Natural killer cell treated with Interleukin-12 subunit alpha and Interleukin-12 subunit beta and Interleukin-15 and Interleukin-18, amount 100 ng/mL, for 72 hours (primary cell): ENCODE measurements around the gene LRRC8D. TPM values are rescaled to one million over a fixed set of nuclear protein-coding genes. Genes with fewer than 3 reads are reported as not detected.
"Not testable (repeated sequence)": the region's sequence is repeated elsewhere in the genome, so short reads cannot be mapped to it uniquely, and the experiment has no call there.

ENCODE experiments used
- ATAC-seq, 2 donors: fragments of 150-1000 bp; cut with Tn5 transposase in 1 of 2; sonication (Bioruptor Pico), chemical (Tn5 transposase) in 1 of 2; 2 replicates each; pipeline ENCODE4 v1.10.0; 2021
- DNase-seq: peaks from one replicate; pipeline ENCODE4 v3.0.0; 2022; ENCODE audit warnings: low spot score
- H3K27ac Mint-ChIP-seq, 2 donors: 1 replicate in 1 of 2; 2 replicates in 1 of 2; pipeline ENCODE4 v1.8.0; 2022; ENCODE audit warnings: mixed read lengths in 2 of 2, mild to moderate bottlenecking in 1 of 2, moderate library complexity in 1 of 2
- H3K27me3 Mint-ChIP-seq, 2 donors: 1 replicate in 1 of 2; 2 replicates in 1 of 2; pipeline ENCODE4 v1.8.0; 2022; ENCODE audit warnings: mixed read lengths in 2 of 2
- H3K36me3 Mint-ChIP-seq: one replicate; pipeline ENCODE4 v1.8.0; 2022; ENCODE audit warnings: mixed read lengths
- H3K4me1 Mint-ChIP-seq, 2 donors: 1 replicate in 1 of 2; 2 replicates in 1 of 2; pipeline ENCODE4 v1.8.0; 2022; ENCODE audit warnings: low read depth in 2 of 2, mixed read lengths in 2 of 2, mild to moderate bottlenecking in 1 of 2
- H3K4me3 Mint-ChIP-seq: one replicate; pipeline ENCODE4 v1.8.0; 2022; ENCODE audit warnings: mixed read lengths
- H3K9me3 Mint-ChIP-seq: 2 replicates; pipeline ENCODE4 v1.8.0; 2022; ENCODE audit warnings: mixed read lengths
- total RNA-seq, 2 donors: library from RNA; stranded (reverse); gene quantifications; one replicate each; pipeline ENCODE4 v1.2.3, GENCODE V29; 2022

LRRC8D gene
- total RNA-seq, 2 donors from 2014 or later = 19.8 to 27.3 TPM

DNA sequence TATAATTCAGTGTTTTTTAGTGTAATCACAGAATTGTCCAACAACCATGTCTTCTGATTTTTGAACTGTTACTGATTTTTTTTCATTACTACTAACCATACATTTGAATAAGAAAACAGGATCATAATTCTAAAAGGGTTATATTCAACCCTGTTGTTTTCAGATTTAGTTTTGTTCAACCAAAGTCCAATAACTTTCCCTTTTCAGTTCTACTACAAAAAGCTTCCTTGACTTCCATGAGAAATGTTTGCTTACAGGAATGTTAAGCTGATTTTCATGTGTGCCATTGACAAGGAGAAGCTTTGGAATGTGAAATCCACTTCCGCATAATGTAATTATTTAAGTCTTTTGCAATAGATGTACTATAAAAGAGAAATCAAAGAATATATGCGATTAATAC lies 102.1 kb downstream of the LRRC8D start:
- H3K27me3 Mint-ChIP-seq = no peaks in the 10 kb centered on the region
- no peak for DNase-seq
- no peak for ATAC-seq
- no peak overlapping the region for H3K4me3 Mint-ChIP-seq
- H3K27ac Mint-ChIP-seq = no peak overlapping the region
- no peaks in the 10 kb centered on the region for H3K9me3 Mint-ChIP-seq
- peaks cover 8 to 9% of the 10 kb centered on the region in 2 donors for H3K4me1 Mint-ChIP-seq
- peaks cover 9% of the 10 kb centered on the region for H3K36me3 Mint-ChIP-seq

DNA sequence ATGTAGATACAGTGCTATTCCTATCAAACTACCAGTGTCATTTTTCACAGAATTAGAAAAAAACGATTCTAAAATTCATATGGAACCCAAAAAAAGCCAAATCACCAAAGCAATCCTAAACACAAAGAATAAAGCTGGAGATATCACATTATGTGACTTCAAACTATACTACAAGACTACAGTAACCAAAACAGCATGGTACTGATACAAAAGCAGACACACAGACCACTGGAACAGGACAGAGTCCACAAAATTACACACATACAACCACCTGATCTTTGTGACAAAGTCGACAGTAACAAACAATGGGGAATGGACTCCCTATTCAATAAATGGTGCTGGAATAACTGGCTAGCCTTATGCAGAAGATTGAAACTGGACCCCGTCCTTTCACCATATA lies 102.7 kb downstream of the LRRC8D start:
- Mint-ChIP-seq H3K4me3 (no peak overlapping the region), H3K27me3 (no peaks in the 10 kb centered on the region), H3K4me1 (peaks cover 6 to 7% of the 10 kb centered on the region in 2 donors), H3K9me3 (no peaks in the 10 kb centered on the region), H3K36me3 (peaks cover 9% of the 10 kb centered on the region), H3K27ac (no peak overlapping the region)
- ATAC-seq = no peak
- DNase-seq = no peak

DNA sequence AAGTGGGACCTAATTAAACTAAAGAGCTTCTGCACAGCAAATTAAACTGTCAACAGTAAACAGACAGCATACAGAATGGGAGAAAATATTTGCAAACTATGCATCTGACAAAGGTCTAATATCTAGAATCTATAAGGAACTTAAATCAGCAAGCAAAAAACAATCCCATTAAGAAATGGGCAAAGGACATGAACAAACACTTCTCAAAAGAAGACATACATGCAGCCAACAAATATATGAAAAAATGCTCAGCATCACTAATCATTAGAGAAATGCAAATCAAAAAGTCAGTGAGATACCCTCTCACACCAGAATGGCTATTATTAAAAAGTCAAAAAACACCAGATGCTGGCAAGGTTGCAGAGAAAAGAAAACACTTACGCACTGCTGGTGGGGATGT lies 103.2 kb downstream of the LRRC8D start:
- not testable (repeated sequence) for H3K4me1 Mint-ChIP-seq, H3K4me3 Mint-ChIP-seq, H3K9me3 Mint-ChIP-seq, ATAC-seq, DNase-seq, H3K27ac Mint-ChIP-seq, H3K36me3 Mint-ChIP-seq, H3K27me3 Mint-ChIP-seq

- no peak overlapping the region for H3K4me3 Mint-ChIP-seq
- no peak overlapping the region for H3K27ac Mint-ChIP-seq
- no peaks in the 10 kb centered on the region for H3K9me3 Mint-ChIP-seq
- peaks cover 4 to 8% of the 10 kb centered on the region in 2 donors for H3K4me1 Mint-ChIP-seq
- DNase-seq (no peak), ATAC-seq (no peak)
- no peaks in the 10 kb centered on the region for H3K27me3 Mint-ChIP-seq
- H3K36me3 Mint-ChIP-seq = peaks cover 9% of the 10 kb centered on the region
Measured at GRCh38 chr1:89927049-89927448, 106.2 kb downstream of the LRRC8D start.

DNA sequence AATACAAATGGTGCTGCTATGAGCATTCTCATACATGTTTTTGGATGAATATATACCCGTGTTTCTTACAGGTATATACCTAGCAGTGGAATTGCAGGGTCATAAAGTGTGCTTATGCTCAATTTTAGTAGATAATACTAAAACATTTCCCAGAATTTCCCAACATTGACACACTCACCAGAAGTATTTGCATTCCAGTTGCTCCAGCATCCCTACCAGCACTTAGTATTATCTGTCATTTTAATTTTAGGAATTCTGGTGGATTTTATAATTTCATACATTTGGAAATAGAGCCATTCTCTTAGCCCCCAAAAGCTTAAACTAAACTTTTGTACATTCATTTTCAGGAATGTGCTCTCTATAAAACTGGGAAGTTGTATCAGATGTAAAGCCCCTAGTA lies 106.6 kb downstream of the LRRC8D start:
- DNase-seq (no peak), ATAC-seq (no peak)
- H3K27me3 Mint-ChIP-seq = no peaks in the 10 kb centered on the region
- peaks cover 4 to 8% of the 10 kb centered on the region in 2 donors for H3K4me1 Mint-ChIP-seq
- no peak overlapping the region for H3K27ac Mint-ChIP-seq
- H3K9me3 Mint-ChIP-seq = no peaks in the 10 kb centered on the region
- peaks cover 9% of the 10 kb centered on the region for H3K36me3 Mint-ChIP-seq
- H3K4me3 Mint-ChIP-seq = no peak overlapping the region

DNA sequence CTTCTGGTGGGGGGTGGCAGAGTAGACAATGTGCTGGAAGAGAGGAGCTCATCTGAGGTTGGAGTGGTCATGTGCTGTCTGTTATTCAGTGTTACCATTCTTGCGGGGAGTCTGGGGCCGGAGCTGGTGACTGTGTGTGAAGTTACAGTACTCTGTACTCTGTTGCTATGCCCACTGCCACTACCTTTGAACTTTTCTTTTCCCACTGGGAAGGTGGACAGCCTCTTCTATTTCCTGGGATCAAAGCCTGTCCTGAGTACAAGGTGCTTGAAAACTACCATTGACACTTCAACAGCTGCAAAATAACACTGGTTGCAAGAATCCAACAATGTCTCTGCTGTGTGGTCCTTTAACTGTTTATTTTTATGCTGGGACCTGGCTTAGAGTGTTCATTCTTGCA lies 107.7 kb downstream of the LRRC8D start:
- H3K27ac Mint-ChIP-seq = no peak overlapping the region

DNA sequence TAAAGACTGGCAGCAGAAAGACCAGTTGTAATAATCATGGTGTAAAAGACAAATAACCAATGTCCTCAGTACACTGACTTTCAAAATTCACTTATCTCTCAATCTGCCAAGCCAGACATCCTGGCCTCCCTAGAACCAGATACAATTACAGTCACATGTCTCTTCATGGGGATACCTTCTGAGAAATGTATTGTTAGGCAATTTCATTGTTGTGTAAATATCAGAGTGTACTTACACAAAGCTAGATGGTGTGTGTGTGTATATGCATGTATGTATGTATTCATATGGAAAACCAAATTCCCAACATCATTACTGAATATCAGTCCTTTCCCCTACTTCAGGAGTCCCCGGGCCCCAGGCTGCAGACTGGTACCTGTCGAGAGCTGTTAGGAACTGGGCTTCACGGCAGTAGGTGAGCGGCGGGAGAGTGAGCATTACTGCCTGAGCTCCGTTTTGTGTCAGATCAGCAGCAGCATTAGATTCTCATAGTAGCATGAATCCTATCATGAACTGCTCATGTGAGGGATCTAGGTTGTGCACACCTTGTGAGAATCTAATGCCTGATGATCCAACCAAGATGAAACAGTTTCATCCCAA lies 108.7 kb downstream of the LRRC8D start:
- Mint-ChIP-seq H3K27ac (no peak overlapping the region), H3K4me3 (no peak overlapping the region)
- no peak for ATAC-seq

More for the DNA sequence above, 107.7 kb downstream of the LRRC8D start:
- ATAC-seq (no peak), DNase-seq (no peak)
- Mint-ChIP-seq H3K9me3 (no peaks in the 10 kb centered on the region), H3K36me3 (peaks cover 13% of the 10 kb centered on the region), H3K27me3 (no peaks in the 10 kb centered on the region), H3K4me3 (no peak overlapping the region), H3K4me1 (peaks cover 4 to 8% of the 10 kb centered on the region in 2 donors)

DNA sequence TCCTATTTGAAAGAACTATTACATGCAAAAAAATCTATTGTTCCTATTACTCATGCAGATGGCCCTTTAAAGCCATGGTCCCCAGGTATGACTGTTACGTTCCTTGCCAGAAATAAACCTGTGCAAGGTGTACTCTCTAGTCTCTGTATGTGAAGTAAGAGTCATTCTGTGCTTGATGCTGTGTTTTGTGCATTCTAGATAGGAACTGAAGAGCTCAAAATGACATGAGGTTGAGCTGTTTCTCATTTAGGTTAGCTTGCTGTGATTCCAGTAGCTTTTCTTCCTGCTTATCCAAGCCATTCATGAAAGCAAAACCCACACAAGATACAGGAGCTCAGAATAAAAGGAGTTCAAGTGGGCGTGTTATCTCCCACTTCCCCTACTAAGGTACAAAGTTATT lies 109.7 kb downstream of the LRRC8D start:
- Mint-ChIP-seq H3K4me3 (no peak overlapping the region), H3K27me3 (no peaks in the 10 kb centered on the region), H3K36me3 (peaks cover 10% of the 10 kb centered on the region), H3K9me3 (no peaks in the 10 kb centered on the region), H3K4me1 (peaks cover 4 to 8% of the 10 kb centered on the region in 2 donors), H3K27ac (no peak overlapping the region)
- DNase-seq (no peak), ATAC-seq (no peak)

More for the DNA sequence above, 108.7 kb downstream of the LRRC8D start:
- DNase-seq = no peak
- H3K36me3 Mint-ChIP-seq = peaks cover 10% of the 10 kb centered on the region
- H3K4me1 Mint-ChIP-seq = peaks cover 4 to 8% of the 10 kb centered on the region in 2 donors
- H3K27me3 Mint-ChIP-seq = no peaks in the 10 kb centered on the region
- H3K9me3 Mint-ChIP-seq = no peaks in the 10 kb centered on the region

GRCh38 chr1:89931964-89932363 lies 111.1 kb downstream of the LRRC8D start:
- no peaks in the 10 kb centered on the region for H3K27me3 Mint-ChIP-seq
- H3K9me3 Mint-ChIP-seq = no peaks in the 10 kb centered on the region
- DNase-seq (no peak), ATAC-seq (no peak)
- H3K27ac Mint-ChIP-seq = no peak overlapping the region
- H3K36me3 Mint-ChIP-seq = peaks cover 10% of the 10 kb centered on the region
- peaks cover 4% of the 10 kb centered on the region in 2 donors for H3K4me1 Mint-ChIP-seq
- H3K4me3 Mint-ChIP-seq = no peak overlapping the region

- H3K4me3 Mint-ChIP-seq = no peak overlapping the region
- no peaks in the 10 kb centered on the region for H3K9me3 Mint-ChIP-seq
- peaks cover 10% of the 10 kb centered on the region for H3K36me3 Mint-ChIP-seq
- peaks cover 4% of the 10 kb centered on the region in 2 donors for H3K4me1 Mint-ChIP-seq
- no peak overlapping the region for H3K27ac Mint-ChIP-seq
- no peak for DNase-seq
- no peak for ATAC-seq
- no peaks in the 10 kb centered on the region for H3K27me3 Mint-ChIP-seq
Measured at GRCh38 chr1:89932598-89933364, 111.9 kb downstream of the LRRC8D start.

- Mint-ChIP-seq H3K4me1 (no peaks in the 10 kb centered on the region), H3K36me3 (peaks cover 10% of the 10 kb centered on the region), H3K27ac (no peak overlapping the region), H3K9me3 (no peaks in the 10 kb centered on the region), H3K27me3 (no peaks in the 10 kb centered on the region), H3K4me3 (no peak overlapping the region)
- DNase-seq (no peak), ATAC-seq (no peak)
Measured at GRCh38 chr1:89934461-89934860, 113.6 kb downstream of the LRRC8D start.

- no peaks in the 10 kb centered on the region for H3K27me3 Mint-ChIP-seq
- H3K4me1 Mint-ChIP-seq = no peaks in the 10 kb centered on the region
- no peak for DNase-seq
- H3K27ac Mint-ChIP-seq = no peak overlapping the region
- ATAC-seq = no peak
- H3K36me3 Mint-ChIP-seq = peaks cover 10% of the 10 kb centered on the region
- no peak overlapping the region for H3K4me3 Mint-ChIP-seq
- H3K9me3 Mint-ChIP-seq = no peaks in the 10 kb centered on the region
Measured at GRCh38 chr1:89935235-89935634, 114.4 kb downstream of the LRRC8D start.

DNA sequence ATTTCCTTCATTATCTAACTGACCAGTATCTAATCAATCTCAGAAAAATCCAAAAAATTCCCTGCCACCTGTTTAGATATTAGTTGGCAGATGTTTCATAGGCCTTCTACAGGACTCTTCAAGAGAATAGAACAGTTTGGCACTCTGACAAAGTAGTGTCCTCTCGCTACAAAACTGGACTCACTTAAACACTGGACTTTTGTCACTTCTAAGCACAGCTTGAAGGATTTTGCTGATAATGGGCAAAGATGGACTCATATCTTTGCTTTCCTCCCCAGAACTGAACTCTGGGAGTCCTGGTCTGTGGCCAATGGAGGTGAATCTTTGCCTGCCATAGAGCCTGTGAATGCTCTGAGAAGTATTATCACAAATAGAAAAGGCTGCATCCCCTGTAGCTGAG lies 115.9 kb downstream of the LRRC8D start:
- Mint-ChIP-seq H3K9me3 (no peaks in the 10 kb centered on the region), H3K27me3 (no peaks in the 10 kb centered on the region), H3K4me3 (no peak overlapping the region), H3K4me1 (no peaks in the 10 kb centered on the region), H3K27ac (no peak overlapping the region), H3K36me3 (peaks cover 10% of the 10 kb centered on the region)
- no peak for ATAC-seq
- no peak for DNase-seq

GRCh38 chr1:89938171-89939055 lies 117.6 kb downstream of the LRRC8D start:
- H3K36me3 Mint-ChIP-seq = peaks cover 3% of the 10 kb centered on the region
- ATAC-seq (no peak), DNase-seq (no peak)
- peaks cover 0 to 4% of the 10 kb centered on the region in 2 donors for H3K4me1 Mint-ChIP-seq
- no peaks in the 10 kb centered on the region for H3K27me3 Mint-ChIP-seq
- H3K9me3 Mint-ChIP-seq = no peaks in the 10 kb centered on the region
- H3K27ac Mint-ChIP-seq = no peak overlapping the region
- no peak overlapping the region for H3K4me3 Mint-ChIP-seq
